Measurements from ENCODE around the gene FILIP1L. TPM values are rescaled to one million over a fixed set of nuclear protein-coding genes. Genes with fewer than 3 reads are reported as not detected.

Gene FILIP1L
- total RNA-seq, 1 experiment from 2014 or later: 15.5 TPM

DNA sequence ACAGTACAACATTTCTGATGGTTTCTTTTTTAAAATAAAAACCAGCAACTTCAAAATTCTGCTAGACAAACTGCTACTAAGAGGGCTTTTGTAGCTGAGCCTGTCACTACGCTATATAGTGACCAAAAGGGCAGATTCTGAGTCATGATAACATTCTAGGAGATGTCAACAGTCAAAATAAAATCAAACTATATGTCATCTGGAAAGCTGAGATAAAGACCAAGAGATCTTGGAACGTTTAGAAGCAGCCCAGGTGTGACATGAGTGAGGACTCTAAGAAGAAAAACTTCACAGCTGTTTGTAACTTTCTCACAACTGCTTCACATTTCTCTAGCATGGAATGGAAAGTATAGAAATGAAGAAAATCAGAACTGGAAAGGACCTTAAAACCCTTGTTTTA, 84.6 kb downstream of the FILIP1L start:
- DNase-seq: no peak
- no peaks in the 10 kb centered on the region for H3K27me3 ChIP-seq (replicated peaks; ENCODE audit: control insufficient read depth, insufficient read depth, low read length)
- Mint-ChIP-seq H3K36me3 (ENCODE audit: insufficient read depth, unreplicated experiment) (no peaks in the 10 kb centered on the region), H3K4me1 (ENCODE audit: low read depth, unreplicated experiment) (peaks cover 35% of the 10 kb centered on the region), H3K27me3 (ENCODE audit: insufficient read depth, unreplicated experiment) (no peaks in the 10 kb centered on the region), H3K9me3 (ENCODE audit: unreplicated experiment) (no peaks in the 10 kb centered on the region), H3K27ac (ENCODE audit: unreplicated experiment) (no peak overlapping the region), H3K4me3 (ENCODE audit: unreplicated experiment) (no peak overlapping the region)
- intact Hi-C loops (cut with micrococcal nuclease; ENCODE audit: unreplicated experiment): loop anchor here (5.0 kb wide), 1 partner anchor 62 kb away; no protein-coding TSS in a partner anchor
- H3K4me3 ChIP-seq (ENCODE audit: low read depth, low read length): no peak overlapping the region
- CTCF ChIA-PET: no interaction called here
- H3K9me3 ChIP-seq: no peaks in the 10 kb centered on the region
- H3K36me3 ChIP-seq (ENCODE audit: control insufficient read depth, insufficient read depth, low read length): no peaks in the 10 kb centered on the region; the same call in 1 of the 2 replicates
- BruUV-seq (replicated peaks): no TSS peak
- POLR2A ChIA-PET: no interaction called here
- H3K4me1 ChIP-seq: peaks cover 93% of the 10 kb centered on the region
- TF ChIP-seq, protein P1, sequence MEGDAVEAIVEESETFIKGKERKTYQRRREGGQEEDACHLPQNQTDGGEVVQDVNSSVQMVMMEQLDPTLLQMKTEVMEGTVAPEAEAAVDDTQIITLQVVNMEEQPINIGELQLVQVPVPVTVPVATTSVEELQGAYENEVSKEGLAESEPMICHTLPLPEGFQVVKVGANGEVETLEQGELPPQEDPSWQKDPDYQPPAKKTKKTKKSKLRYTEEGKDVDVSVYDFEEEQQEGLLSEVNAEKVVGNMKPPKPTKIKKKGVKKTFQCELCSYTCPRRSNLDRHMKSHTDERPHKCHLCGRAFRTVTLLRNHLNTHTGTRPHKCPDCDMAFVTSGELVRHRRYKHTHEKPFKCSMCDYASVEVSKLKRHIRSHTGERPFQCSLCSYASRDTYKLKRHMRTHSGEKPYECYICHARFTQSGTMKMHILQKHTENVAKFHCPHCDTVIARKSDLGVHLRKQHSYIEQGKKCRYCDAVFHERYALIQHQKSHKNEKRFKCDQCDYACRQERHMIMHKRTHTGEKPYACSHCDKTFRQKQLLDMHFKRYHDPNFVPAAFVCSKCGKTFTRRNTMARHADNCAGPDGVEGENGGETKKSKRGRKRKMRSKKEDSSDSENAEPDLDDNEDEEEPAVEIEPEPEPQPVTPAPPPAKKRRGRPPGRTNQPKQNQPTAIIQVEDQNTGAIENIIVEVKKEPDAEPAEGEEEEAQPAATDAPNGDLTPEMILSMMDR (IDR thresholded peaks at IDR 0.05; ENCODE audit: insufficient read depth in 1 of 2, low read depth in 1 of 2, low read length in 1 of 2, severe bottlenecking in 1 of 2, unreplicated experiment in 1 of 2): no peak

DNA sequence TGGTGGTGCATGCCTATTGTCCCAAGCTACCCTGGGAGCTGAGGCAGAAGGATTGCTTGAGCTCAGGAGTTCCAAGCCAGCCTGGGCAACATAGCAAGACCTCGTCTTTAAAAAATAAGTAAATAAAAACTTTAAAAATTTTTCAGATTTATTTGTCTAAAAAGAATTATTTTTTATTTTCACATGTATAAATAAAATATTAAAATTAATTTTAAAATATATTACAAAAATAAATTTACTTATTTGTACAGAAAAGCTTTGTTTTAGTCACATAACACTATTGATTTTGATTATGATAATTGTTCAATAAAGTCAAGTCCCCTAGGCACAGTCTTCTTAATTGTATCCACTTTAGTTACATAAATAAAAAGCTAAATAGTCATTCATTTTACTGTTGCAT, 85.2 kb downstream of the FILIP1L start:
- Histone ChIP-seq H3K9me3 (no peaks in the 10 kb centered on the region), H3K27me3 (replicated peaks; ENCODE audit: control insufficient read depth, insufficient read depth, low read length) (no peaks in the 10 kb centered on the region), H3K4me1 (peaks cover 93% of the 10 kb centered on the region), H3K36me3 (ENCODE audit: control insufficient read depth, insufficient read depth, low read length) (no peaks in the 10 kb centered on the region; the same call in 1 of the 2 replicates), H3K4me3 (ENCODE audit: low read depth, low read length) (no peak overlapping the region)
- intact Hi-C loops (cut with micrococcal nuclease; ENCODE audit: unreplicated experiment): no loop called here
- Mint-ChIP-seq H3K9me3 (ENCODE audit: unreplicated experiment) (no peaks in the 10 kb centered on the region), H3K27me3 (ENCODE audit: insufficient read depth, unreplicated experiment) (no peaks in the 10 kb centered on the region), H3K36me3 (ENCODE audit: insufficient read depth, unreplicated experiment) (no peaks in the 10 kb centered on the region), H3K27ac (ENCODE audit: unreplicated experiment) (no peak overlapping the region), H3K4me3 (ENCODE audit: unreplicated experiment) (no peak overlapping the region), H3K4me1 (ENCODE audit: low read depth, unreplicated experiment) (peaks cover 38% of the 10 kb centered on the region)
- ChIA-PET POLR2A (no interaction called here), CTCF (no interaction called here)
- TF ChIP-seq, protein P1 (IDR thresholded peaks at IDR 0.05; ENCODE audit: insufficient read depth in 1 of 2, low read depth in 1 of 2, low read length in 1 of 2, severe bottlenecking in 1 of 2, unreplicated experiment in 1 of 2): no peak
- BruUV-seq (replicated peaks): no TSS peak
- DNase-seq: no peak

- H3K36me3 Mint-ChIP-seq (ENCODE audit: insufficient read depth, unreplicated experiment): no peaks in the 10 kb centered on the region
- peaks cover 38% of the 10 kb centered on the region for H3K4me1 Mint-ChIP-seq (ENCODE audit: low read depth, unreplicated experiment)
- Histone ChIP-seq H3K4me3 (ENCODE audit: low read depth, low read length) (no peak overlapping the region), H3K4me1 (peaks cover 86% of the 10 kb centered on the region), H3K27me3 (replicated peaks; ENCODE audit: control insufficient read depth, insufficient read depth, low read length) (no peaks in the 10 kb centered on the region), H3K9me3 (no peaks in the 10 kb centered on the region), H3K36me3 (ENCODE audit: control insufficient read depth, insufficient read depth, low read length) (no peaks in the 10 kb centered on the region; the same call in 1 of the 2 replicates)
- intact Hi-C loops (cut with micrococcal nuclease; ENCODE audit: unreplicated experiment): no loop called here
- DNase-seq: no peak
- H3K27me3 Mint-ChIP-seq (ENCODE audit: insufficient read depth, unreplicated experiment): no peaks in the 10 kb centered on the region
- H3K27ac Mint-ChIP-seq (ENCODE audit: unreplicated experiment): no peak overlapping the region
- POLR2A ChIA-PET: no interaction called here
- no peak overlapping the region for H3K4me3 Mint-ChIP-seq (ENCODE audit: unreplicated experiment)
- CTCF ChIA-PET: no interaction called here
- TF ChIP-seq, protein P1 (IDR thresholded peaks at IDR 0.05; ENCODE audit: insufficient read depth in 1 of 2, low read depth in 1 of 2, low read length in 1 of 2, severe bottlenecking in 1 of 2, unreplicated experiment in 1 of 2): no peak
- no peaks in the 10 kb centered on the region for H3K9me3 Mint-ChIP-seq (ENCODE audit: unreplicated experiment)
- BruUV-seq (replicated peaks): no TSS peak
Measured at GRCh38 chr3:100027321-100027720, 87.0 kb downstream of the FILIP1L start.
